Panc1 (cell line): Measurements from ENCODE around the gene RPS6KB2.

ENCODE experiments used
- POLR2AphosphoS5 ChIP-seq: IDR thresholded peaks from 2 replicates; pipeline ENCODE4 v1.6.1; 2012; ENCODE audit warnings: mild to moderate bottlenecking, low read depth, low read length, moderate library complexity
- TCF7L2 ChIP-seq: IDR thresholded peaks from 2 replicates; pipeline ENCODE4 v1.6.1; 2011; ENCODE audit warnings: mild to moderate bottlenecking, low read depth, low read length, inconsistent platforms
- TF ChIP-seq, protein P1 (sequence below): fragments of 450-650 bp; IDR thresholded peaks from 2 replicates; pipeline ENCODE4 v1.5.1; 2017; ENCODE audit warnings: mild to moderate bottlenecking
- TF ChIP-seq, protein P2 (sequence below), 2 experiments: IDR thresholded peaks; 2 replicates each; pipeline ENCODE4 v1.6.1; 2011 to 2012; ENCODE audit warnings: low read depth in 2 of 2, control low read depth in 1 of 2, low read length in 1 of 2, mild to moderate bottlenecking in 1 of 2, moderate library complexity in 1 of 2; ENCODE audit not compliant: insufficient read depth in 1 of 2

GRCh38 chr11:67422891-67423290 lies 5.4 kb upstream of the RPS6KB2 start:
- TF ChIP-seq, protein P1, sequence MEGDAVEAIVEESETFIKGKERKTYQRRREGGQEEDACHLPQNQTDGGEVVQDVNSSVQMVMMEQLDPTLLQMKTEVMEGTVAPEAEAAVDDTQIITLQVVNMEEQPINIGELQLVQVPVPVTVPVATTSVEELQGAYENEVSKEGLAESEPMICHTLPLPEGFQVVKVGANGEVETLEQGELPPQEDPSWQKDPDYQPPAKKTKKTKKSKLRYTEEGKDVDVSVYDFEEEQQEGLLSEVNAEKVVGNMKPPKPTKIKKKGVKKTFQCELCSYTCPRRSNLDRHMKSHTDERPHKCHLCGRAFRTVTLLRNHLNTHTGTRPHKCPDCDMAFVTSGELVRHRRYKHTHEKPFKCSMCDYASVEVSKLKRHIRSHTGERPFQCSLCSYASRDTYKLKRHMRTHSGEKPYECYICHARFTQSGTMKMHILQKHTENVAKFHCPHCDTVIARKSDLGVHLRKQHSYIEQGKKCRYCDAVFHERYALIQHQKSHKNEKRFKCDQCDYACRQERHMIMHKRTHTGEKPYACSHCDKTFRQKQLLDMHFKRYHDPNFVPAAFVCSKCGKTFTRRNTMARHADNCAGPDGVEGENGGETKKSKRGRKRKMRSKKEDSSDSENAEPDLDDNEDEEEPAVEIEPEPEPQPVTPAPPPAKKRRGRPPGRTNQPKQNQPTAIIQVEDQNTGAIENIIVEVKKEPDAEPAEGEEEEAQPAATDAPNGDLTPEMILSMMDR, result no peak
- no peak for TF ChIP-seq POLR2AphosphoS5
- TF ChIP-seq TCF7L2, result no peak
- TF ChIP-seq, protein P2, sequence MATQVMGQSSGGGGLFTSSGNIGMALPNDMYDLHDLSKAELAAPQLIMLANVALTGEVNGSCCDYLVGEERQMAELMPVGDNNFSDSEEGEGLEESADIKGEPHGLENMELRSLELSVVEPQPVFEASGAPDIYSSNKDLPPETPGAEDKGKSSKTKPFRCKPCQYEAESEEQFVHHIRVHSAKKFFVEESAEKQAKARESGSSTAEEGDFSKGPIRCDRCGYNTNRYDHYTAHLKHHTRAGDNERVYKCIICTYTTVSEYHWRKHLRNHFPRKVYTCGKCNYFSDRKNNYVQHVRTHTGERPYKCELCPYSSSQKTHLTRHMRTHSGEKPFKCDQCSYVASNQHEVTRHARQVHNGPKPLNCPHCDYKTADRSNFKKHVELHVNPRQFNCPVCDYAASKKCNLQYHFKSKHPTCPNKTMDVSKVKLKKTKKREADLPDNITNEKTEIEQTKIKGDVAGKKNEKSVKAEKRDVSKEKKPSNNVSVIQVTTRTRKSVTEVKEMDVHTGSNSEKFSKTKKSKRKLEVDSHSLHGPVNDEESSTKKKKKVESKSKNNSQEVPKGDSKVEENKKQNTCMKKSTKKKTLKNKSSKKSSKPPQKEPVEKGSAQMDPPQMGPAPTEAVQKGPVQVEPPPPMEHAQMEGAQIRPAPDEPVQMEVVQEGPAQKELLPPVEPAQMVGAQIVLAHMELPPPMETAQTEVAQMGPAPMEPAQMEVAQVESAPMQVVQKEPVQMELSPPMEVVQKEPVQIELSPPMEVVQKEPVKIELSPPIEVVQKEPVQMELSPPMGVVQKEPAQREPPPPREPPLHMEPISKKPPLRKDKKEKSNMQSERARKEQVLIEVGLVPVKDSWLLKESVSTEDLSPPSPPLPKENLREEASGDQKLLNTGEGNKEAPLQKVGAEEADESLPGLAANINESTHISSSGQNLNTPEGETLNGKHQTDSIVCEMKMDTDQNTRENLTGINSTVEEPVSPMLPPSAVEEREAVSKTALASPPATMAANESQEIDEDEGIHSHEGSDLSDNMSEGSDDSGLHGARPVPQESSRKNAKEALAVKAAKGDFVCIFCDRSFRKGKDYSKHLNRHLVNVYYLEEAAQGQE (IDR thresholded peaks at IDR 0.05; ENCODE audit: insufficient read depth in 1 of 2, low read depth in 2 of 2, low read length in 1 of 2), result no peak
